HuH-7.5 (cell line): Measurements from ENCODE around the gene VARS1.
"Not testable (repeated sequence)": the region's sequence is repeated elsewhere in the genome, so short reads cannot be mapped to it uniquely, and the experiment has no call there.

Experiments used
- DNase-seq: peaks from one replicate; pipeline ENCODE4 v3.0.0; 2011; ENCODE audit warnings: low spot score

VARS1 gene

GRCh38 chr6:31822036-31822821 lies 26.7 kb upstream of the VARS1 start:
- peak; percentile 45 for DNase-seq

- DNase-seq = peak; percentile 32
These were observed 25.9 kb upstream of the VARS1 start for GRCh38 chr6:31821301-31822035.

GRCh38 chr6:31820399-31820798 lies 24.8 kb upstream of the VARS1 start:
- DNase-seq = not testable (repeated sequence)

GRCh38 chr6:31819871-31820299 lies 24.3 kb upstream of the VARS1 start:
- DNase-seq = no peak

- not testable (repeated sequence) for DNase-seq
These were observed 22.5 kb upstream of the VARS1 start for GRCh38 chr6:31817929-31818511.

- not testable (repeated sequence) for DNase-seq
These were observed 21.8 kb upstream of the VARS1 start for GRCh38 chr6:31817133-31817928.

- DNase-seq = peak; percentile 95
These were observed 19.7 kb upstream of the VARS1 start, which contains the start of the genes HSPA1A and HSPA1L for GRCh38 chr6:31815025-31815838. Gene HSPA1A (plus strand): TSS chr6:31815543. CDS start chr6:31815757, 214 bp downstream. Gene HSPA1L (minus strand): TSS chr6:31815283. CDS start chr6:31811972, 3,311 bp downstream.

GRCh38 chr6:31814677-31815024 lies 19.1 kb upstream of the VARS1 start:
- peak; percentile 57 for DNase-seq

GRCh38 chr6:31813465-31813849 lies 17.9 kb upstream of the VARS1 start:
- no peak for DNase-seq

GRCh38 chr6:31811645-31812044 lies 16.1 kb upstream of the VARS1 start:
- DNase-seq = no peak

GRCh38 chr6:31808599-31808998 lies 13.0 kb upstream of the VARS1 start:
- DNase-seq = not testable (repeated sequence)

- DNase-seq = peak; percentile 93
These were observed 11.1 kb upstream of the VARS1 start, which contains the start of gene LSM2 for GRCh38 chr6:31806470-31807272. Gene LSM2 (minus strand): TSS chr6:31806966. CDS start chr6:31806757, 209 bp downstream.

GRCh38 chr6:31805939-31806469 lies 10.5 kb upstream of the VARS1 start:
- DNase-seq = no peak

- not testable (repeated sequence) for DNase-seq
These were observed 5.7 kb upstream of the VARS1 start for GRCh38 chr6:31801031-31801927.

GRCh38 chr6:31799781-31800180 lies 4.2 kb upstream of the VARS1 start:
- DNase-seq = no peak

- no peak for DNase-seq
These were observed 2.0 kb upstream of the VARS1 start for GRCh38 chr6:31797588-31797987.

GRCh38 chr6:31796993-31797385 lies 1.4 kb upstream of the VARS1 start:
- no peak for DNase-seq

GRCh38 chr6:31794866-31795615 lies 511 bp downstream of the VARS1 start:
- DNase-seq = no peak
